H4 (cell line): ENCODE data around the gene HPCA. TPM values are rescaled to one million over a fixed set of nuclear protein-coding genes. Genes with fewer than 3 reads are reported as not detected.

ENCODE experiments used
- DNase-seq: peaks from one replicate; pipeline ENCODE4 v3.0.0-alpha.2; 2015; ENCODE audit warnings: low spot score
- total RNA-seq: library from RNA; depleted of rRNA; stranded (reverse); fragments of >200 nt; shearing (Covaris generic); gene quantifications from 2 replicates; pipeline ENCODE4 v1.2.3, GENCODE V29; 2014

HPCA gene
- total RNA-seq, 1 experiment from 2014 or later: not detected

GRCh38 chr1:32889731-32890278, 3.5 kb downstream of the HPCA start:
- no peak for DNase-seq

- no peak for DNase-seq
Observed at GRCh38 chr1:32890516-32891240, 4.4 kb downstream of the HPCA start.

GRCh38 chr1:32891241-32891570, 4.9 kb downstream of the HPCA start:
- no peak for DNase-seq

GRCh38 chr1:32891630-32892029, 5.3 kb downstream of the HPCA start:
- DNase-seq: no peak

- DNase-seq: no peak
Observed at GRCh38 chr1:32892368-32893197, 6.3 kb downstream of the HPCA start.

GRCh38 chr1:32893198-32894018, 7.1 kb downstream of the HPCA start:
- no peak for DNase-seq

- DNase-seq: no peak
Observed at GRCh38 chr1:32894019-32894600, 7.8 kb downstream of the HPCA start.

- DNase-seq: no peak
Observed at GRCh38 chr1:32894681-32895080, 8.4 kb downstream of the HPCA start.

GRCh38 chr1:32895325-32896215, 9.3 kb downstream of the HPCA start:
- no peak for DNase-seq

GRCh38 chr1:32896451-32896850, 10.2 kb downstream of the HPCA start:
- DNase-seq: no peak

- DNase-seq: no peak
Observed at GRCh38 chr1:32897082-32898049, 11.1 kb downstream of the HPCA start.

GRCh38 chr1:32898056-32898455, 11.8 kb downstream of the HPCA start:
- no peak for DNase-seq

GRCh38 chr1:32898958-32899357, 12.7 kb downstream of the HPCA start:
- no peak for DNase-seq

GRCh38 chr1:32899586-32900296, 13.4 kb downstream of the HPCA start:
- DNase-seq: no peak

GRCh38 chr1:32900371-32900955, 14.2 kb downstream of the HPCA start:
- no peak for DNase-seq

- DNase-seq: no peak
Observed at GRCh38 chr1:32900956-32901822, 14.9 kb downstream of the HPCA start, which contains the start of gene TMEM54. Gene TMEM54 (minus strand): TSS chr1:32901389. CDS start chr1:32901238, 151 bp downstream.

GRCh38 chr1:32901823-32902534, 15.7 kb downstream of the HPCA start:
- DNase-seq: no peak
